ENCODE measurements around the gene TPRKB.
"Not testable (repeated sequence)": the region's sequence is repeated elsewhere in the genome, so short reads cannot be mapped to it uniquely, and the experiment has no call there.

The TPRKB gene

GRCh38 chr2:73736855-73737779 is at the start of gene TPRKB:
Gene TPRKB, minus strand, starts transcription at chr2:73737345. Its CDS starts 2,776 bp downstream, at chr2:73734569.
- DNase-seq, result peak; percentile 90

- not testable (repeated sequence) for DNase-seq
Measured at GRCh38 chr2:73783883-73784282, 46.7 kb upstream of the TPRKB start, which contains the start of gene C2orf78. Gene C2orf78, plus strand, starts transcription at chr2:73784183. Its CDS starts 127 bp downstream, at chr2:73784310.

DNA sequence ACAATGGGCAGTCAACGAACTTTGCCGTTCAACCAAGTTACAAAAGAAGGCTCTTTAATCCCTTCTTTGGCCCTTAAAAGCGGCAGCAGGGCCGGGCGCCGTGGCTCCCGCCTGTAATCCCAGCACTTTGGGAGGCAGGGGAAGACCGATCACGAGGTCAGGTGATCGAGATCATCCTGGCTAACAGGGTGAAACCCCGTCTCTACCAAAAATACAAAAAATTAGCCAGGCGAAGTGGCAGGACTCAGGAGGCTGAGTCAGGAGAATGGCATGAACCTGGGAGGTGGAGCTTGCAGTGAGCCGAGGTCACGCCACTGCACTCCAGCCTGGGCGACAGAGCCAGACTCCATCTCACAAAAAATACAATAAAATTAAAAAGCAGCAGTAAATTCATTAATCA is 46.3 kb upstream of the TPRKB start:
- not testable (repeated sequence) for DNase-seq

- DNase-seq, result no peak
Measured at GRCh38 chr2:73780237-73780582, 43.1 kb upstream of the TPRKB start.

GRCh38 chr2:73779467-73780236 is 42.5 kb upstream of the TPRKB start, which contains the start of gene DUSP11:
Gene DUSP11, minus strand, starts transcription at chr2:73780103. Its CDS starts 129 bp downstream, at chr2:73779974.
- peak; percentile 93 for DNase-seq

GRCh38 chr2:73778867-73779466 is 41.8 kb upstream of the TPRKB start:
- not testable (repeated sequence) for DNase-seq

DNA sequence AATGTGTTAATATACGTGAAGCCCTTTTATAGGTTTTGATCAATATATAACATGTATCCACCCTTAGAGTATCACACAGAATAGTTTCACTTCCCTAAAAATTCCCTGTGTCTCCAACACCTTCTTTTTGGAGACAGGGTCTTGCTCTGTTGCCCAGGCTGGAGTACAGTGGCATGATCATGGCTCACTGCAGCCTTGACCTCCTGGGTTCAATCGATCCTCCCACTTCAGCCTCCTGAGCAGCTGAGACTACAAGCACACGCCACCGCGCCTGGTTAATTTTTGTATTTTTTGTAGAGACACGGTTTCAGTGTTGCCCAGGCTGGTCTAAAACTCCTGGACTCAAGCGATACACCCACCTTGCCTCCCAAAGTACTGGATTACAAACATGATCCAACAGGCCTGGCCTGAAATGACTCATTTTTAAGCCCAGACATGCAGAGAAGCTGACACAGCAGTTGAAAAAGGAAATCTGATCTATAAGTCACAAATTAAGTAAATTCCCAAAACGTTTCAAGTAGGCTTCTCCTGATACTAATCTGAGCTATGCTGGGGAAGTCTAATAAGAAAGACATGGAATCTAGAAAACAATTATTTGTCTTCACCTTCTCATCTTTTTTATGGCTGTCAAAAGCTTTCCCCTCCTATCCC is 39.8 kb upstream of the TPRKB start:
- no peak for DNase-seq

DNA sequence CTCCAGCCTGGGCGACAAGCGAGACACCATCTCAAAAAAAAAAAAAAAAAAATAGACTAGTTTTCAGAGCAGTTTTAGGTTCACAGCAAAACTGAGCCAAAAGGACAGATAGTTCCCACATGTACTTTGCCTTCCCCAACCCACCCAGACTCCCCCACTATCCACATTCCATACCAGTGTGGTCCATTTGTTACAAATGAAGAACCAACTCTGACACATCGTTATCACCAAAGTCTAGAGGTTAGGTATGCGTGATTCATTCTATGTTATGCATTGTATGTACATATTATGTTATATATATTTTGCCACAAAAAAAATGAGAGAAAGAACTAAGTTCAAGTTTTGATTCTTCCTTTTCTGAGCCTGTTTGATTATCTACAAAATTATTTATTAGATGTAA is 39.2 kb upstream of the TPRKB start:
- DNase-seq, result no peak

- DNase-seq, result no peak
Measured at GRCh38 chr2:73772819-73773218, 35.7 kb upstream of the TPRKB start.

DNA sequence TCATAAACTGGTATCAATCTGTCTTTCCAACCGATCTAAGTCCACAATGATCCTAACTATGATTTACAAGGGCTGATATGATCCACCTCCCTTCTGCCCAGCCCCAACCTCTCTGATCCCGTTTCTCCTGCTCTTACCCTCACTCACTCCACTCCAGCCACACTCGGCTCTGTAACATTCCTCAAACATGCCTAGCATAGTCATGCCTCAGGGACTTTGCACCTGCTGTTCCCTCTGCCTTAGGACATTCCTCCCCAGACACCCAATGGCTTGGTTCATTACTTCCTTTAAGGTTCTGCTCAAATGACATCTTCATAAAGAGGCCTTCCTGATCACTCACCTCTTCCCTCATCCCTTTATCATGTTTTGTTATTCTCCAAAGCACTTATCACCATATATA is 33.6 kb upstream of the TPRKB start:
- DNase-seq, result no peak

GRCh38 chr2:73766994-73767393 is 29.8 kb upstream of the TPRKB start:
- no peak for DNase-seq

- no peak for DNase-seq
Measured at GRCh38 chr2:73766349-73766748, 29.2 kb upstream of the TPRKB start.

GRCh38 chr2:73764945-73765344 is 27.8 kb upstream of the TPRKB start:
- no peak for DNase-seq

DNA sequence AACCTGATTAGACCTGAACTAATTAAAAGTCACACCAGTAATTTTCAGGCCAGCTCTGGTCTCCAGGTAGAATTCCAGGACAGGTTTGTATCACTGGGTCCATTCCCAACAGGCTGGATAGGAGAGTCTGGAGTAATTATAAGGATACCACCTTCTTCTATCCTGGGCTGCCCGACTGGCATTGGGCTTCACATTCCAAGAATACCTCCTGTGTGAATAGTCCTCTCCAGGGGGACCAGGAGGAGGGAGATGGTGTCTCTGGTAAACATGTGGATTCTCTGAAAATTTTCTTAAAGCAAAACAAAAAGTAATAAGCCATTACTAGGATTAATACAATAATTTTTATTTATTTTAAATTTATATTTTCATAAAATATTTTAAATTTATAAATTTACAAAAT is 25.4 kb upstream of the TPRKB start:
- DNase-seq, result no peak

- no peak for DNase-seq
Measured at GRCh38 chr2:73759904-73760303, 22.8 kb upstream of the TPRKB start.

- DNase-seq, result no peak
Measured at GRCh38 chr2:73759285-73759764, 22.2 kb upstream of the TPRKB start.

DNA sequence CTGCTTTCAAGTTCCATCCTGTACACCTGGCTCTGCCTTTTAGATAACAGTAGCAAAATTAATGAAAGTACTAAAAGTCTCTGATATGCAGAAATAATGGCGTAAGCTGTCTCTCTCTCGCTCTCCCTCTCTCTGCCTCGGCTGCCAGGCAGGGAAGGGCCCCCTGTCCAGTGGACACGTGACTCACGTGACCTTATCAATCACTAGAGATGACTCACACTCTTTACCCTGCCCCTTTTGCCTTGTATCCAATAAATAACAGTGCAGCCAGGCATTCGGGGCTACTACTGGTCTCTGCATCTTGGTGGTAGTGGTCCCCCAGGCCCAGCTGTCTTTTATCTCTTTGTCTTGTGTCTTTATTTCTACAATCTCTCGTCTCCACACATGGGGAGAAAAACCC is 17.2 kb upstream of the TPRKB start:
- DNase-seq, result not testable (repeated sequence)

- no peak for DNase-seq
Measured at GRCh38 chr2:73749314-73749713, 12.2 kb upstream of the TPRKB start.

GRCh38 chr2:73746877-73747208 is 9.7 kb upstream of the TPRKB start:
- no peak for DNase-seq

DNA sequence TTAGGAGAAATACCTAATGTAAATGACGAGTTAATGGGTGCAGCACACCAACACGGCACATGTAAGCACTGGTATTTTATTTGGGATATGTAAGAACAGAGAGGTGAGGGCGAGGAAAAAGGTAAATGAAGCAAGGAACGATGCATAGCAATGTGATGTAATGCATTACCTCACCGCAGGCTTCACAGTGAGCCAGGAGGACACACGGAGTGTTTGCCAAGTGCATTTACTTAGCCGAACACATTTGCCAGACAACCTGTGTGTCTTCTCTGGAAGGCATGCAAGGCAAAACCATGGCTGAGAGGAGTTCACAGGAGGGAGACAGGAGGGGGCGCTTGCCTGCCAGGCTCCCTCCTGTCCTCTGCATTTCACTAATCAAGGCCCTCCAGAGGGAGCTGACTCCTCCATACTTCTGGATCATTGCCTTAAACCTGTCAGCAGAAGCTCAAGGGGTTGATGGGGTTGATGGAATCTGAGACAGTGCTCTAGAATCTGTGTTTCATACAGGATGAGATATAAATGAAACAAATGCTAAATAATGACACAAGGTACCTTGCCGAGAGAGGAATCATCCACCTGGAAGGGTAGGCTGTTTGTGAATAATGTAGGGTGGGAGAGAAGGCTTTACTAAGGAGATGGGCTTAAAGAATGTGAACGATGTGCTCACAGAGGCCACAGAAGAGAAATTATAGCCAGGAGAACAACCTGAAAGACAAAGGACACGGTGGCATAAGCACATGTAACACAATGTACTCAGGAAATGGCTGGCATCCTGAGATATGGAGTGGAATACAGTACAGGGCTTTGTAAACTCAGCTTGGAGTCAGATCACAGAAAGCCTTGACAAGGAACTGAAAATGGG is 9.1 kb upstream of the TPRKB start:
- DNase-seq, result no peak

GRCh38 chr2:73740767-73741166 is 3.6 kb upstream of the TPRKB start:
- DNase-seq, result no peak

DNA sequence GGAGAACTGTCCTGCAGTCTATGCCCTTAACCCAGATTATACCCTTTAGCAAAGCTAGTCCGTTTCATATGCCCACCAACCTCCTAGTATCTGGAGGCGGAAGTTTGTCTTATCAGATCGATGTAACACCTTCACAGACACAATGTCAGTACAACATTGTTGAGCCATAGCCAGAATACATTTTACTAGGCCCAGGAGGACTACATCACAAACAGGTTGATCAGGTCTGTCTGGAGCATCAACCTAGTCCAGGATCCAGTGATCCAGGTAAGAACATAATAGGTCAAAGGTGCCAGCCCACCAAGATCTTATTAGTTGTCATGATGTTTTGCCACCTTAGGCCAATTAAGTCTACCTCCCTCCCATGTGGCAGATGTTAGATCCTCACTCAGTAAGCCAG is 2.0 kb upstream of the TPRKB start:
- DNase-seq, result no peak
